ENCODE data around the gene RNF17.

- TF ChIP-seq CTCF (IDR thresholded peaks at IDR 0.05; ENCODE audit: borderline replicate concordance, extremely low read depth, low read length, poor library complexity, severe bottlenecking): no peak
- TF ChIP-seq EZH2 (IDR thresholded peaks at IDR 0.05; ENCODE audit: borderline replicate concordance, low read depth, low read length, severe bottlenecking): no peak
Measured at GRCh38 chr13:24877531-24877930, 113.6 kb downstream of the RNF17 start.

Data from DND-41 (cell line).